Bone marrow (tissue), 2 donors: ENCODE results near the gene JUNB.
A peak's percentile ranks its signal among the peaks of the same experiment; 100 is the strongest.

ENCODE experiments used
- DNase-seq, 2 donors: peaks; one replicate each; lab custom pipeline; 2025; lab: John Stamatoyannopoulos, UW

The JUNB gene

GRCh38 chr19:12791345-12792050 lies at the start of gene JUNB:
Gene JUNB (plus strand): TSS chr19:12791486. CDS start chr19:12791772, 286 bp downstream.
- DNase-seq, result peak; percentile 89 to 93

- no peak for DNase-seq
Measured at GRCh38 chr19:12745166-12745897, 46.0 kb upstream of the JUNB start.

GRCh38 chr19:12748489-12748888 lies 42.8 kb upstream of the JUNB start:
- no peak for DNase-seq

- no peak for DNase-seq
Measured at GRCh38 chr19:12749938-12750521, 41.3 kb upstream of the JUNB start.

- no peak for DNase-seq
Measured at GRCh38 chr19:12750851-12751250, 40.4 kb upstream of the JUNB start.

GRCh38 chr19:12751635-12752034 lies 39.7 kb upstream of the JUNB start, which contains the start of gene BEST2:
Gene BEST2 (plus strand): TSS chr19:12751791. CDS start chr19:12752593, 802 bp downstream.
- no peak for DNase-seq

GRCh38 chr19:12752056-12752781 lies 39.1 kb upstream of the JUNB start:
- DNase-seq, result no peak

- no peak for DNase-seq
Measured at GRCh38 chr19:12754465-12755196, 36.7 kb upstream of the JUNB start.

- no peak for DNase-seq
Measured at GRCh38 chr19:12756150-12756883, 35.0 kb upstream of the JUNB start.

- peak; percentile 25 to 58 for DNase-seq
Measured at GRCh38 chr19:12757544-12758274, 33.6 kb upstream of the JUNB start.

- no peak for DNase-seq
Measured at GRCh38 chr19:12759686-12760085, 31.6 kb upstream of the JUNB start.

- DNase-seq, result no peak
Measured at GRCh38 chr19:12763100-12763499, 28.2 kb upstream of the JUNB start.

GRCh38 chr19:12764698-12765097 lies 26.6 kb upstream of the JUNB start:
- no peak for DNase-seq

- peak; percentile 27 to 31 for DNase-seq
Measured at GRCh38 chr19:12766051-12766521, 25.2 kb upstream of the JUNB start.

GRCh38 chr19:12767150-12767549 lies 24.1 kb upstream of the JUNB start:
- no peak for DNase-seq

- DNase-seq, result no peak
Measured at GRCh38 chr19:12767666-12768065, 23.6 kb upstream of the JUNB start.

GRCh38 chr19:12769689-12770088 lies 21.6 kb upstream of the JUNB start:
- DNase-seq, result no peak

GRCh38 chr19:12770922-12771321 lies 20.4 kb upstream of the JUNB start:
- DNase-seq, result no peak

GRCh38 chr19:12772323-12772722 lies 19.0 kb upstream of the JUNB start:
- no peak for DNase-seq

GRCh38 chr19:12773571-12773970 lies 17.7 kb upstream of the JUNB start:
- DNase-seq, result no peak
